Prostate gland (tissue), 2 donors: ENCODE data around the gene TLR8. TPM values are rescaled to one million over a fixed set of nuclear protein-coding genes. Genes with fewer than 3 reads are reported as not detected.
A peak's percentile ranks its signal among the peaks of the same experiment; 100 is the strongest.

Experiments
- DNase-seq: peaks from one replicate; pipeline ENCODE4 v3.0.0-alpha.2; 2019; ENCODE audit warnings: low spot score
- H3K27ac ChIP-seq, 2 donors: fragments of 200-600 bp; sonication (generic); 2 replicates each; pipeline ENCODE4 v1.5.1; 2017 to 2019
- H3K27me3 ChIP-seq: fragments of 200-600 bp; sonication (generic); replicated peaks from 2 replicates; pipeline ENCODE4 v1.5.1; 2019; ENCODE audit not compliant: insufficient read depth
- H3K36me3 ChIP-seq, 2 donors: fragments of 200-600 bp; sonication (generic); 1 replicate in 1 of 2; 2 replicates in 1 of 2; pipeline versions ENCODE4 v1.5.1 to v1.8.1; 2017 to 2019
- H3K4me1 ChIP-seq: fragments of 200-600 bp; sonication (generic); replicated peaks from 2 replicates; pipeline ENCODE4 v1.5.1; 2019
- H3K4me3 ChIP-seq, 2 donors: fragments of 200-600 bp; sonication (generic); 2 replicates each; pipeline ENCODE4 v1.5.1; 2017 to 2019
- H3K9me3 ChIP-seq: fragments of 200-600 bp; sonication (generic); 2 replicates; pipeline ENCODE4 v1.5.1; 2017
- CTCF ChIP-seq, 4 experiments: fragments of 200-600 bp in 2 of 4; fragments of 450-650 bp in 2 of 4; sonication (generic) in 2 of 4; IDR thresholded peaks; 1 replicate in 3 of 4; 2 replicates in 1 of 4; pipeline ENCODE4 v1.5.1; 2016 to 2019; ENCODE audit warnings: antibody characterized with exemption in 4 of 4, mild to moderate bottlenecking in 2 of 4, moderate library complexity in 2 of 4
- POLR2A ChIP-seq: fragments of 450-650 bp; IDR thresholded peaks from one replicate; pipeline ENCODE4 v1.6.1; 2016; ENCODE audit warnings: antibody characterized with exemption, mild to moderate bottlenecking
- POLR2AphosphoS5 ChIP-seq: sonication (generic); formaldehyde crosslinking; IDR thresholded peaks from one replicate; pipeline ENCODE4 v1.6.1; 2017; ENCODE audit warnings: antibody characterized with exemption
- WGBS: methylation state at CpG from one replicate; pipeline ENCODE4 v1.1.5; 2018; 5-methylcytosine and 5-hydroxymethylcytosine counted together
- intact Hi-C: fragments of 100-400 bp; cut with DNase I; formaldehyde crosslinking; loops from one replicate; pipeline ENCODE4 v1.14.2; 2022
- total RNA-seq, 2 donors: library from RNA; depleted of rRNA; stranded (reverse); fragments of >200 nt; gene quantifications; one replicate each; pipeline ENCODE4 v1.1.0, GENCODE V29; 2016

Gene TLR8
- total RNA-seq, 2 donors from 2014 or later: 0.18 to 0.57 TPM

- 49% methylated on average over 4 of the region's 4 CpGs for WGBS
Observed at GRCh38 chrX:12946406-12946805, 40.0 kb downstream of the TLR8 start.

DNA sequence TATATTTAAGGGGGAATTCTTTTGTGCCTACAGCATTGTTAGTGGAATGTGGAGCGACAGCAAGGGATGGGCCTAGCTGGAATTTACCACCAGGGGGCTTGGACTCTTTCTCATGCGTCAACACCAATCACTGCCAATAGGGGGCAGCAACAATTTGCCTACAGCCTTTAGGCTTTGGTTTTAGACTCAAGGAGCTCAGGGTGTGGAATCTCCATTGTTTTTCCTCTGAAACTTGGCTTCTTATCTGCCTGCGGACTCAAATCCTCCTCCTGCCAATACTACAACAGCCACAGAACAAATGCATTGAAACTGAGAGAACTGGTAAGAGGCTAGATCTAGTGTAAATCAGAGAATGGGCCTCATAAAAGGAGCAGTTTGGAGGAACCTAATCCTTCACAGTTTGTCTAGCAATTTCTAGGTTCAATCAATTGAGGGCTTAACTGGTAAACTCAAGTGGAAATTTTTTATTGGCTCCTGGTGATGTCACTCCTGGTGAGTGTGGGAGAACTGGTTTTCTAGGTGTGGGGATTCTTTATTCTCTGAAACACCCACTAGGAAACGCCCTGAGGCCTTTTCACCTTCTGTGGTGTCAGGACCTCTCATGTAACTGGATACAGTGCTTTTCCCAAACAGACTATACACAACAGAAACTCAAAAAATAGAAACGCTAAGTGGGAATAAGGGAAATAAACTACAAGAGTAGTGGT, 40.6 kb downstream of the TLR8 start:
- no peaks in the 10 kb centered on the region for H3K36me3 ChIP-seq
- no peak for TF ChIP-seq POLR2A
- peak; percentile 41 for TF ChIP-seq POLR2AphosphoS5
- TF ChIP-seq CTCF (IDR thresholded peaks at IDR 0.05): peak; percentile 26 to 87 (median 78)
- no peaks in the 10 kb centered on the region for H3K4me1 ChIP-seq
- 40% methylated on average over 5 of the region's 5 CpGs for WGBS
- peak overlapping the region; percentile 51 to 53 for H3K27ac ChIP-seq
- H3K9me3 ChIP-seq: no peaks in the 10 kb centered on the region
- intact Hi-C loops: no loop called here
- DNase-seq: peak; percentile 42
- no peak overlapping the region for H3K4me3 ChIP-seq
- no peaks in the 10 kb centered on the region for H3K27me3 ChIP-seq

More at GRCh38 chrX:12946406-12946805, 40.0 kb downstream of the TLR8 start:
- Histone ChIP-seq H3K27me3 (no peaks in the 10 kb centered on the region), H3K27ac (no peak overlapping the region), H3K9me3 (no peaks in the 10 kb centered on the region), H3K36me3 (no peaks in the 10 kb centered on the region), H3K4me3 (no peak overlapping the region), H3K4me1 (no peaks in the 10 kb centered on the region)
- no peak for DNase-seq
- intact Hi-C loops: no loop called here
- no peak for TF ChIP-seq POLR2AphosphoS5
- TF ChIP-seq CTCF (IDR thresholded peaks at IDR 0.05): no peak
- TF ChIP-seq POLR2A: no peak

- no peak overlapping the region for H3K4me3 ChIP-seq
- WGBS: 70% methylated on average over 5 of the region's 5 CpGs
- no peaks in the 10 kb centered on the region for H3K4me1 ChIP-seq
- no peaks in the 10 kb centered on the region for H3K27me3 ChIP-seq
- TF ChIP-seq CTCF (IDR thresholded peaks at IDR 0.05): no peak
- TF ChIP-seq POLR2AphosphoS5: no peak
- no peak for TF ChIP-seq POLR2A
- no peak for DNase-seq
- H3K36me3 ChIP-seq: no peaks in the 10 kb centered on the region
- peak overlapping the region; percentile 51 to 53 for H3K27ac ChIP-seq
- no peaks in the 10 kb centered on the region for H3K9me3 ChIP-seq
- intact Hi-C loops: no loop called here
Observed at GRCh38 chrX:12947545-12948235, 41.3 kb downstream of the TLR8 start.

DNA sequence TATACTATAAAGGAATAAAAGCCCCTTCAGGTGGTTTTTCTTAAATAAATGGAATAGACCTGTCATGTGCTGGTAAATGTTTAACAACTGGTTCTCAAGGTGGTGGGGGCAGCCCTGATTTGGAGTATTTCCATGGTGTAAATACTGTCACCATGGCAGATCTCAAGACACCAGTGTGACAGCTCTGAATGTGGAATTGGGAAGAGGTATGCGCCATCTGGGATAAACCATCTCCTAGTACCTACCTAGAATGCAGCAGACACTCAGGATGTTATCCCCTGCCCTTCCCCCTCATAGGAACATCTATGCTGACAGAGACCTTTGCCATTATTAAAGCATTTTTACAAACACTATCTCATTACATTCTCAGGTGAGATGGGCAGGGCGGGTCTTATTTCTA, 42.1 kb downstream of the TLR8 start:
- H3K27me3 ChIP-seq: no peaks in the 10 kb centered on the region
- no peaks in the 10 kb centered on the region for H3K4me1 ChIP-seq
- H3K36me3 ChIP-seq: no peaks in the 10 kb centered on the region
- no peak overlapping the region for H3K27ac ChIP-seq
- no peak for DNase-seq
- no peaks in the 10 kb centered on the region for H3K9me3 ChIP-seq
- TF ChIP-seq CTCF (IDR thresholded peaks at IDR 0.05): no peak
- TF ChIP-seq POLR2AphosphoS5: no peak
- TF ChIP-seq POLR2A: no peak
- intact Hi-C loops: no loop called here
- H3K4me3 ChIP-seq: no peak overlapping the region
- WGBS: 100% methylated on average over 2 of the region's 2 CpGs
